Testis (tissue), 3 donors: ENCODE data around the gene VOPP1. TPM values are rescaled to one million over a fixed set of nuclear protein-coding genes. Genes with fewer than 3 reads are reported as not detected.

Experiments
- DNase-seq: peaks from one replicate; pipeline ENCODE4 v3.0.0-alpha.2; 2019
- H3K27ac ChIP-seq, 2 donors: fragments of 200-600 bp; sonication (generic); one replicate each; pipeline ENCODE4 v1.5.1; 2019
- H3K27me3 ChIP-seq: fragments of 200-600 bp; sonication (generic); one replicate; pipeline ENCODE4 v1.5.1; 2019
- H3K36me3 ChIP-seq: fragments of 200-600 bp; sonication (generic); one replicate; pipeline ENCODE4 v1.5.1; 2017; ENCODE audit warnings: low read depth; ENCODE audit errors: missing control alignments
- H3K4me1 ChIP-seq: fragments of 200-600 bp; sonication (generic); one replicate; pipeline ENCODE4 v1.5.1; 2019
- H3K4me3 ChIP-seq, 2 donors: fragments of 200-600 bp; sonication (generic); one replicate each; pipeline ENCODE4 v1.5.1; 2017 to 2019
- H3K9me3 ChIP-seq: fragments of 200-600 bp; sonication (generic); one replicate; pipeline ENCODE4 v1.5.1; 2017
- POLR2A ChIP-seq: fragments of 450-650 bp; IDR thresholded peaks from one replicate; pipeline ENCODE4 v1.6.1; 2017; ENCODE audit warnings: antibody characterized with exemption, mild to moderate bottlenecking, moderate library complexity
- WGBS, 2 donors: methylation state at CpG; one replicate each; pipeline ENCODE4 v1.1.5; 2018; 5-methylcytosine and 5-hydroxymethylcytosine counted together
- intact Hi-C: fragments of 100-400 bp; cut with DNase I; formaldehyde crosslinking; loops from one replicate; pipeline ENCODE4 v1.15.1; 2023; ENCODE audit warnings: low total_unique reads
- polyA plus RNA-seq: library from polyadenylated mRNA; stranded (reverse); fragments of 350-450 nt; fragmentation: Illumina TruSeq; extraction: RNeasy Lipid Tissue Mini Kit (QIAGEN cat#74804); gene quantifications from one replicate; pipeline ENCODE4 v1.2.3, GENCODE V29; 2014; ENCODE audit warnings: low read depth, low replicate concordance; ENCODE audit not compliant: insufficient read depth
- total RNA-seq, 2 donors: library from RNA; depleted of rRNA; stranded (reverse); fragments of >200 nt; gene quantifications; one replicate each; pipeline ENCODE4 v1.2.3, GENCODE V29; 2016
- TF ChIP-seq, protein P1 (sequence below), 3 experiments: fragments of 450-650 bp in 2 of 3; fragments of 200-600 bp in 1 of 3; sonication (generic) in 1 of 3; IDR thresholded peaks; one replicate each; pipeline ENCODE4 v1.5.1; 2016 to 2019; ENCODE audit warnings: antibody characterized with exemption in 3 of 3, mild to moderate bottlenecking in 2 of 3, moderate library complexity in 1 of 3

The VOPP1 gene
- total and polyA plus RNA-seq, 3 donors from 2014 or later: 25.0 to 29.3 (median 26.6) TPM

DNA sequence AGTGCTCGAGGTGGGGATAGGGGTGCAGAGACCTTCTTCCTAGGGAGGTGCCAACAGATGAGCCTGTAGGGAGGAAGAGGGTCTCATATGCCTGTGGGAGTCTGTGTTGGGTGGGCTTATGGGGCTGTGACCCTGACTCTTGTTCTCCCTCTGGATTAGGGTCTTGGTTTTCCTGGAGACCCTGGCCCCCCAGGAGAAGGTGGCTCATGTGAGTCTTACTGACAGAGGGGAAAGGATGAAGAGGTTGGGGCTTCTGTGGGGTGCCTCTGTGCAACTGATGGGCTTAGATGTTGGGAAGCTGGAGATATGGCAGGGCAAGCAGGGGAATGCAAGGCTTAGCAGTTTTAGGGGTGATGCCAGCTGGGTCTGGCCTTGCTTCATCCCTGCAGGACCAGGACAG is 20.2 kb upstream of the VOPP1 start:
- no peak overlapping the region for H3K27ac ChIP-seq
- no peaks in the 10 kb centered on the region for H3K4me1 ChIP-seq
- no peak for TF ChIP-seq POLR2A
- TF ChIP-seq, protein P1, sequence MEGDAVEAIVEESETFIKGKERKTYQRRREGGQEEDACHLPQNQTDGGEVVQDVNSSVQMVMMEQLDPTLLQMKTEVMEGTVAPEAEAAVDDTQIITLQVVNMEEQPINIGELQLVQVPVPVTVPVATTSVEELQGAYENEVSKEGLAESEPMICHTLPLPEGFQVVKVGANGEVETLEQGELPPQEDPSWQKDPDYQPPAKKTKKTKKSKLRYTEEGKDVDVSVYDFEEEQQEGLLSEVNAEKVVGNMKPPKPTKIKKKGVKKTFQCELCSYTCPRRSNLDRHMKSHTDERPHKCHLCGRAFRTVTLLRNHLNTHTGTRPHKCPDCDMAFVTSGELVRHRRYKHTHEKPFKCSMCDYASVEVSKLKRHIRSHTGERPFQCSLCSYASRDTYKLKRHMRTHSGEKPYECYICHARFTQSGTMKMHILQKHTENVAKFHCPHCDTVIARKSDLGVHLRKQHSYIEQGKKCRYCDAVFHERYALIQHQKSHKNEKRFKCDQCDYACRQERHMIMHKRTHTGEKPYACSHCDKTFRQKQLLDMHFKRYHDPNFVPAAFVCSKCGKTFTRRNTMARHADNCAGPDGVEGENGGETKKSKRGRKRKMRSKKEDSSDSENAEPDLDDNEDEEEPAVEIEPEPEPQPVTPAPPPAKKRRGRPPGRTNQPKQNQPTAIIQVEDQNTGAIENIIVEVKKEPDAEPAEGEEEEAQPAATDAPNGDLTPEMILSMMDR (IDR thresholded peaks at IDR 0.05): no peak
- 82 to 90% methylated on average over 1 of the region's 1 CpG for WGBS, 2 donors
- H3K36me3 ChIP-seq: no peaks in the 10 kb centered on the region
- no peak overlapping the region for H3K4me3 ChIP-seq
- no peak for DNase-seq
- H3K9me3 ChIP-seq: no peaks in the 10 kb centered on the region
- intact Hi-C loops: no loop called here
- no peaks in the 10 kb centered on the region for H3K27me3 ChIP-seq

DNA sequence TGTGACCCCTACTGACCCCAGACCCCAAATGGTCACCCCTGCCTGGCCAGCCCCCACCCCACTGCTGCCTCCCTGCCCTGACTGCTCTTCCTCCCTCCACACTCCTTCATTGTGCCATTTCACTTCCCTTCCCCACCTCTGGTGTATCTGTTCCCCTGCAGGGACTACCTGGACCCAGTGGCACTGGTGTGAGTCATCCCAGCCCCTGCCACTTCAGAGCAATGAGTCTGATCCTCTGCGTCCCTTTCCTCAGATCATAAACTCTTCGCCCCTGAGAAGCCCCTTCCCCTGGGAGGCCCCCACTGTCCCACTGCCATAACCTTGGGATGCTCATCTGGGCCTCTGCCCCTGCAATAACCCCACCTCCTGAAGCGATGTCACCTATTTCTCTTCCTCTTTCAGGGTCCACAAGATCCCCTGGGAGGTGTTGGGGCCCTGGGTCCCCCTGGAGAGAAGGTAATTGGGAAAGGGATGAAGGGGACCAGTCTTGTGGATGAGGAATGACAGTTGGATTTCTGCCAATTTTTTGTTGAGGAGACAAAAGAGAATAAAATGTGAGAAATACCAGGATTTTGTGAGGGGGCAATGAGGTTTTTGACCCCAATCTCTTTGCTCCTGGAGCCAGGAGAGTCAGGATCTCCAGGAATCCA is 19.1 kb upstream of the VOPP1 start:
- DNase-seq: no peak
- TF ChIP-seq, protein P1 (IDR thresholded peaks at IDR 0.05): no peak
- TF ChIP-seq POLR2A: no peak
- no peak overlapping the region for H3K27ac ChIP-seq
- 83 to 84% methylated on average over 3 of the region's 3 CpGs for WGBS, 2 donors
- intact Hi-C loops: no loop called here
- H3K9me3 ChIP-seq: no peaks in the 10 kb centered on the region
- no peak overlapping the region for H3K4me3 ChIP-seq
- H3K4me1 ChIP-seq: no peaks in the 10 kb centered on the region
- no peaks in the 10 kb centered on the region for H3K36me3 ChIP-seq
- no peaks in the 10 kb centered on the region for H3K27me3 ChIP-seq

DNA sequence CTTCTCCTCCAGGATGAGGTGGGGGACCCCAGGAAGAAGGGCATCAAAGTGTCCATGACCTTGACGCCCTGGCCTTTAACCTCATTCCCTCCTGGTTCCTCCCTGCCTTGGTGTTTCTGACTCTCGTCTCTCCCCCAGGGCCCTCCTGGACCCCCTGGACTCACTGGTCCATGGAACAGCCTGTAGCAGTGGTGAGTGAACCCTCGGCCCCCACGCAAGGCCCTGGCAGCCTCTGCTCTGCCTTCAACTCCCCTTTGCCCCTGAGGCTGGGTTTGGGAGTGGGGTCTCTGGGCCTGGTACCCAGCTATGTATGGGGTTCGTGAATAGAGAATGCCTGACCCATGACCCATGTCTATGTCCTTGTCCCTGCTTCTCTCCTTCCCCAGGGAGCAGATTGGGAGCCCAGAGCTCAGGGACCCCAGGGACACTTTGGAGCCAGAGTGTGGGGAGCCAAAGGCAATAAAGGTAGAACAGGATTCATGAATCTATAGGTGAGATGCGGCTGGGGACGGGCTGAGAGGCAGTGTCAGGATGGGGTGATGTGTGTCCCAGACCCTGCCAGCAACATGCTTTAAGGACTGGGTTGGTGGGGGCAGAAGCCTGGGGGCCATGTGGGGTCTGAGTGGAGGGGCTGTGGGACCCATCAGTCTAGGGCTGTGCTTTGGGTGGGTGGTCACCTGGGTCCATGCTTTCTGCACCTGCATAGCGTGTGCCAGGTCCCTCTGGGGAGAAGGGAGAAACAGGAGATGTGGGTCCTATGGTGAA is 18.4 kb upstream of the VOPP1 start:
- H3K36me3 ChIP-seq: no peaks in the 10 kb centered on the region
- H3K9me3 ChIP-seq: no peaks in the 10 kb centered on the region
- H3K27me3 ChIP-seq: no peaks in the 10 kb centered on the region
- H3K27ac ChIP-seq: no peak overlapping the region
- TF ChIP-seq, protein P1 (IDR thresholded peaks at IDR 0.05): no peak
- no peak for TF ChIP-seq POLR2A
- no peaks in the 10 kb centered on the region for H3K4me1 ChIP-seq
- no peak overlapping the region for H3K4me3 ChIP-seq
- WGBS, 2 donors: 84 to 87% methylated on average over 8 of the region's 8 CpGs
- DNase-seq: no peak
- intact Hi-C loops: no loop called here

DNA sequence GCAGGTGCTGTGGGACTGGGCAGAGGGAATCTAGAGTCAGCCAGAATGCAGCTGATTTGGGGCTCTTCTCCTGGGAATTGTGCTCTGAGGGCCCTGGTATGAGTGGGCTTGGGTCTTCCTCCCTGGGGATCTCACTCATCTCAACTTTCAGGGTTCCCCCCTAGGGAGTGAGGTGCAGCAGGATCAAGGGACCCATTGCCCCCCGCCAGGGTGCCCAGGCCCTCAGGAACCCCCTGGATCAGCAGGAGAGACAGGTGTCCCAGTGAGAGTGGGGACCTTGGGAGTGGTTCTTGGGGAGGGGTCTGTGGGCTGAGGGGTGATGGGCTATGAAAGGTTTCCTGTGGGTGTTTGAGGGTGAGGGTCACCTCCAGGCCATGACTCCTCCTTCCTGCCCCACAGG is 17.6 kb upstream of the VOPP1 start:
- 100% methylated on average over 1 of the region's 1 CpG; no CpG with 5 or more reads in 1 of the 2 donors for WGBS, 2 donors
- no peaks in the 10 kb centered on the region for H3K36me3 ChIP-seq
- no peak overlapping the region for H3K27ac ChIP-seq
- H3K4me3 ChIP-seq: no peak overlapping the region
- no peaks in the 10 kb centered on the region for H3K4me1 ChIP-seq
- no peaks in the 10 kb centered on the region for H3K27me3 ChIP-seq
- H3K9me3 ChIP-seq: no peaks in the 10 kb centered on the region
- no peak for DNase-seq
- TF ChIP-seq POLR2A: no peak
- TF ChIP-seq, protein P1 (IDR thresholded peaks at IDR 0.05): no peak
- intact Hi-C loops: no loop called here
